Hepatocyte (in vitro differentiated cells): ENCODE results near the gene DCC.

Experiments
- EZH2 ChIP-seq: fragments of 200-600 bp; sonication (generic); IDR thresholded peaks from 2 replicates; pipeline ENCODE4 v1.6.1; 2016; ENCODE audit warnings: antibody characterized with exemption, mild to moderate bottlenecking, borderline replicate concordance
- EZH2phosphoT487 ChIP-seq: fragments of 200-600 bp; sonication (generic); IDR thresholded peaks from one replicate; pipeline ENCODE4 v1.6.1; 2018; ENCODE audit warnings: antibody characterized with exemption, mild to moderate bottlenecking, low read depth, moderate library complexity; ENCODE audit not compliant: unreplicated experiment, severe bottlenecking

- TF ChIP-seq EZH2phosphoT487 (no peak), EZH2 (no peak)
Observed at GRCh38 chr18:53033128-53033527, 693.1 kb downstream of the DCC start.
